NCI-H146 treated with DMSO at 0.1 percent for 48 hours (cell line): Measurements from ENCODE around the gene FIBCD1.
A peak's percentile ranks its signal among the peaks of the same experiment; 100 is the strongest.
"Not testable (repeated sequence)": the region's sequence is repeated elsewhere in the genome, so short reads cannot be mapped to it uniquely, and the experiment has no call there.

ENCODE experiments used
- DNase-seq: peaks from one replicate; lab custom pipeline; 2025; ENCODE audit not compliant: unreplicated experiment; lab: John Stamatoyannopoulos, UW

The FIBCD1 gene

GRCh38 chr9:130954925-130955324 lies 15.9 kb upstream of the FIBCD1 start:
- DNase-seq: not testable (repeated sequence)

- DNase-seq: no peak
Measured at GRCh38 chr9:130954317-130954716, 15.3 kb upstream of the FIBCD1 start.

DNA sequence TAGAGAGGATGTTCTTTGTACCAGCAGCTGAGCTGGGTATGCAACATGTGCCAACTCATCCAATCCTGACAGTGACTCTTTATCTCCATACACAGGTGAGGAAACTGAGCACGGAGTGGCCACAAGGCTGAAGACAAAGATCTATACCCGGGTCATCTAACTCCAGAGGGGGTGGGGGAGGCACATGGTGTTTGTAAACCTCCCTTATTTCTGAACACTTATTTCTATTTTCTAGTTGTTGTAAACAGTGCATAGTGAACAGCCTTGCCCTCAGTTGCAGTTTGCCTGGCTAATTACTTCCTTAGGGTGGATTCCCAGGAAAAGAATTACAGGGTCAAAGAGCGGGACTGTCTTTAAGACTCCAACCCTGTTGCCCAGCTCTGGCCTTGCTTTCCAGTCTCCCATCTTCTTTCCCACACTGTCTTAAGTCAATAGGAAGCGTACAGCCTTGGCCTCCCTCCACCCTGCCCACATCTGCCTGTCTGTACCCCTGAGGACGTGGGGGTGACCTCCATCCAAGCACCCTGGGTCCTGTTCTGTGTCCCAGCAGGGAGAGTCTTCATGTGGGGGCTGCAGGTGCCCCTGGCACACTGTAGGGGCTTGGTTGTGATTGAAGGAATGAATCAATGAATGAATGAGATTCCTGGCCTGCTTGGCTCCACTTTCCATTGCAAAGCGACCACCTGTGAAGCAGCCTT lies 13.2 kb upstream of the FIBCD1 start:
- no peak for DNase-seq

DNA sequence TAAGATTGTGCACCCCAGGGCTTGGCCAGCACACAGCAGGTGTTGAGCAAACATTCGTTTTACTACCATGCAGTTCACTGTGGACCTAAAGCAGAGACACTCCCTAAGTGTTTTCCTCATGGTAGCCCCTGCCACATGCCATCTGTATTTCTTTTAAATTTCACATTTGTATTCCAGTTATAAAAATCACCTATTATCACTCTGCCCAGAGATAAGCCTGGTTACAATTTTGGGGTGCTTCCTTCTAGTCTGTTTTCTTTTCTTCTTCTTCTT lies 10.9 kb upstream of the FIBCD1 start:
- DNase-seq: no peak

- DNase-seq: no peak
Measured at GRCh38 chr9:130949188-130950038, 10.4 kb upstream of the FIBCD1 start.

GRCh38 chr9:130948266-130948665 lies 9.2 kb upstream of the FIBCD1 start:
- DNase-seq: peak; percentile 89

DNA sequence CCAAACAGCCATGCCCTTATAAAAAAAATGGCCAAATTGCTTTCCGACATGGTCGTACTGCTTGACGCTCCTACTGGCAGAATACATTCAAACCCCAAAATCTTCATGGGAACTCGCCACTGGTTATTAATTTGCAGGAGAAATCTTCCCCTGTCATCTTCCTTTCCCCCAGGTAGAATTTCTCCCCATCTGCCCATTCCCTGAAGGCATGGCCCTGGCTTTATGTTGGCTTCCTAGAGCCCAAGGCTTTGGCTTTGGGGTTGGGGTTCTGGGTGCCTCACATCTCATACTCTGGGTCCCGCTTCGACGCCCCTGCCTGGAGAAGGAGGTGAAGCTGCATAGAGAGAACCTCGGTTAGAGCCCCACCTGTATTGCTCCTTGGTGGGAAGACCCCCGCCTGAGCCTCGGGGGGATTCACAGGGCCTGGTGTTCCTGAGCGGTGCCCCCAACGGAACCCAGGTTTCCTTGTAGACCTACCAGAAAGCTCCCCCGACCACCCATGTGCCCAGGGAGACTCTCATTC lies 8.6 kb upstream of the FIBCD1 start:
- DNase-seq: no peak

- no peak for DNase-seq
Measured at GRCh38 chr9:130946766-130947617, 7.9 kb upstream of the FIBCD1 start.

GRCh38 chr9:130945173-130945572 lies 6.1 kb upstream of the FIBCD1 start:
- no peak for DNase-seq

GRCh38 chr9:130944510-130945058 lies 5.5 kb upstream of the FIBCD1 start:
- peak; percentile 3 for DNase-seq

DNA sequence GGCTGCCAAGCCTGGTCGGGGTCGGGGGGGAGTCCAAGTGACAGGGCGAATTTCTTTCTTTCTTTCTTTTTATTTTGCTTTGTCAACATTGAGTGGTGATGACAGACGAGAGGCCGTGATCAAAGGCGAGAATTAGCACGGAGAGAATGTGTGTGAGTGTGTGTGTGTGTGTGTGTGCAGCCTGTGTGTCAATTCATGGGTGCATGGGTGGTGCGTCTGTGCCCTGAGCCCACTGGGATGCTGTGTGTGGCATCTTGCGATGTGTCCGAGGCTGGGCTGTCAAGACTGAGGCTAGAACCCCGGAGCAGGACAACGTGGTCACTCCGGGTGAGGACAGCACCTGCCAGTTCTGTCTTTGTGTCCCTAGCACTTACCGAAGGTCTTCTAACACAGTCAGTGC lies 4.7 kb upstream of the FIBCD1 start:
- peak; percentile 6 for DNase-seq

DNA sequence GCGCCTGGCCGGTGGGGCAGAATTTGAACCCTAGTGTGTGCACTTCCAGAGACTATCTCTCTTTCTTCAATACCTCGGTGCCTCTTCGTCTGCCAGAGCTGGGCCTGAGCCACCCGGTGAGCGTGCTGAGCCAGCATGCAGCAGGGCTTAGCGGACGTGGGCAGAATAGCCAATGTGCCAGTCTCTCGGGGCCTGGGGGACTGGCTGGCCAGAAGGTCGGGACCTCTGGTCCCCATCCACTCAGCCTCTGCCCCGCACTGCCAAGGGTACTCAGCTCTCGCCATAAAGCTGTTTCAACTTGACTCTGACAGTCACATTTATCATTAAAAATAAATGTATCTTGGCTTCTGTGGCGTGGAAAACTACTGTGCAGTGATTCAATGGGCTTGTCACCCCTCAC lies 4.2 kb upstream of the FIBCD1 start:
- no peak for DNase-seq

- no peak for DNase-seq
Measured at GRCh38 chr9:130942679-130943078, 3.6 kb upstream of the FIBCD1 start.

DNA sequence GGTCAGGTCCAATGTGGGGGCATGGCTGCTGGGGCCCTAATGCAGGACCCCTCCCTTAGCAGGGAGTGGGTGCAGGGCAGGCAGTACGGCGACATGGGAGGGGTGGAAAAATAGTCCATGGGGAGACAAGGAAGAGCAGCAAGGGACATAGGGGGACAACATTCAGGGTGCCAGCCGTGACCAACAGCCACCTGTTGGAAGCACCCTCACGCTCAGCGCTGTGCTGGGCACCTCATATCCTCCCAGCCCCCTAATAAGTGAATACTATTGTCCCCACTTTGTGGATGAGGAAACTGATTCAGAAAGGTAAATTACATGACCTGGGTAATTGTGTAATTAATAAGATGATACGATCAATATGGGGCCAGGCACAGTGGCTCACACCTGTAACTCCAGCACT lies 3.0 kb upstream of the FIBCD1 start:
- DNase-seq: no peak

DNA sequence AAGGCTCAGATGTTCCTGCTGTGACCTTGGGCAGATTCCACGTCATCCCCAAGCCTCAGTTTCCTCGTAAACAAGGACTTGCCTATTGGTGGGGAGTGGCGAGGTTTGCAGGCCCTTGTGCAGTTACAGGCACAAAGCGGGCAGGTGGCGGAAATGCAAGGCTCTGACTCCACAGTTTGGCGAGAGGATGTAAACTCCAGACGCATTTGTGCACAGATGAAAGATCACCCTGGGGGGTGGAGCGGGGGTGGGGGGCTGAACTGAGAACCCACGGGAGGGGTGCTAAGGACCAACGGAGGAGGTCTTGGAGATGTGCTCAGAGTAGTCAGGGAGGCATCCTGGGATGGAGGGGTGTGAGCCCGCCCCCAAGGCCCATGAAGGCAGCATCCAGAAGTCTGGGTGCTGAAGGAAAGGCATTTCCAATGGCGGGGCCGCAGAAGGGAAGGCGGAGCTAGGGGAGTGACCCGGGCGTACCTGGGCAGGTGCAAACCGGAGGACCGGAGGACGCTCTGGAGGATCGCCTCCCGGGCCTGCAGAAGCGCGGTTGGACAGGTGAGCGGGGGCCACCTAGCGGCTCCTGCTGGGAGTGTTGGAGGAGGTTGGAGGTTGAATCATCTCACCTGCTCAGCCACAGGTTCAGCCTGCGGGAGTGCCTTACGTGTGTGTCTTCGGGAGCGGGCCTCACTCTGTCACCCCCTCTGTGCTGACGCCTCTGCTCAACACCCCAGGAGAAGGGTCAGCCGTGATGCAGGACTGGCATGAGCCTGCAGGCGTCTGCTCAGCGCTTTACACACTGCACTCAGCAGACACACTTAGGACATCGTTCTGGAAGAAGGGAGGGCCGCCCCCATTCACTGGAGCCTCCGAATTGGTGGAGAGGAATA lies 1.9 kb upstream of the FIBCD1 start:
- DNase-seq: peak; percentile 75

- DNase-seq: no peak
Measured at GRCh38 chr9:130940027-130940549, 1.0 kb upstream of the FIBCD1 start.

- no peak for DNase-seq
Measured at GRCh38 chr9:130939405-130940026, 469 bp upstream of the FIBCD1 start.

GRCh38 chr9:130938184-130938651 lies 829 bp downstream of the FIBCD1 start:
- no peak for DNase-seq
